ENCODE data around the gene MAGI3. TPM values are rescaled to one million over a fixed set of nuclear protein-coding genes. Genes with fewer than 3 reads are reported as not detected.

The MAGI3 gene
- total RNA-seq, 3 donors from 2014 or later (not counting 1 experiment from before 2014, with no cell fraction given), result 0.61 to 1.6 (median 0.66) TPM

DNA sequence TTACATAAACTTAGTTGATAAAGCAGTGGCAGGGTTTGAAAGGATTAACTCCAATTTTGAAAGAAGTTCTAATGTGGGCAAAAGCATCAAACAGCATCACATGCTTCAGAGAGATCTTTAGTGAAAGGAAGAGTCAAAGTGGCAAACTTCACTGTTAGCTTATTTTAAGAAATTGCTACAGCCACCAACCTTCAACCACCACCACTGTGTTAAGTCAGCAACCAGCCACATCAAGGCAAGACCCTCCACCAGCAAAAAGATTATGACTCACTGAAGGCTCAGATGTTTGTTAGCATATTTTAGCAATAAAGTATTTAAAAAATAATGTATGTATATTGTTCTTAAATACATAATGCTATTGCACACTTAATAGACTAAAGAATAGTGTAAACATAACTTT is 21.3 kb upstream of the MAGI3 start:
- no peak overlapping the region for H3K4me3 ChIP-seq (ENCODE audit: low read length)
- H3K9me3 ChIP-seq (ENCODE audit: control insufficient read depth, insufficient read depth, low read length), result no peaks in the 10 kb centered on the region
- intact Hi-C loops (cut with micrococcal nuclease), result no loop called here
- no peak for DNase-seq
- H3K27me3 Mint-ChIP-seq (ENCODE audit: low read depth in 2 of 2), result peaks cover 12 to 18% of the 10 kb centered on the region in 2 donors
- no peaks in the 10 kb centered on the region for H3K4me1 ChIP-seq (ENCODE audit: control insufficient read depth, insufficient read depth, low read length)
- no peaks in the 10 kb centered on the region for H3K4me1 Mint-ChIP-seq
- no peak overlapping the region for H3K4me3 Mint-ChIP-seq
- no peaks in the 10 kb centered on the region for H3K36me3 Mint-ChIP-seq
- no peak overlapping the region for H3K27ac ChIP-seq (ENCODE audit: low read length)
- no peak overlapping the region for H3K27ac Mint-ChIP-seq
- H3K9me3 Mint-ChIP-seq, result no peaks in the 10 kb centered on the region
- TF ChIP-seq, protein P1, sequence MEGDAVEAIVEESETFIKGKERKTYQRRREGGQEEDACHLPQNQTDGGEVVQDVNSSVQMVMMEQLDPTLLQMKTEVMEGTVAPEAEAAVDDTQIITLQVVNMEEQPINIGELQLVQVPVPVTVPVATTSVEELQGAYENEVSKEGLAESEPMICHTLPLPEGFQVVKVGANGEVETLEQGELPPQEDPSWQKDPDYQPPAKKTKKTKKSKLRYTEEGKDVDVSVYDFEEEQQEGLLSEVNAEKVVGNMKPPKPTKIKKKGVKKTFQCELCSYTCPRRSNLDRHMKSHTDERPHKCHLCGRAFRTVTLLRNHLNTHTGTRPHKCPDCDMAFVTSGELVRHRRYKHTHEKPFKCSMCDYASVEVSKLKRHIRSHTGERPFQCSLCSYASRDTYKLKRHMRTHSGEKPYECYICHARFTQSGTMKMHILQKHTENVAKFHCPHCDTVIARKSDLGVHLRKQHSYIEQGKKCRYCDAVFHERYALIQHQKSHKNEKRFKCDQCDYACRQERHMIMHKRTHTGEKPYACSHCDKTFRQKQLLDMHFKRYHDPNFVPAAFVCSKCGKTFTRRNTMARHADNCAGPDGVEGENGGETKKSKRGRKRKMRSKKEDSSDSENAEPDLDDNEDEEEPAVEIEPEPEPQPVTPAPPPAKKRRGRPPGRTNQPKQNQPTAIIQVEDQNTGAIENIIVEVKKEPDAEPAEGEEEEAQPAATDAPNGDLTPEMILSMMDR (IDR thresholded peaks at IDR 0.05), result no peak
- H3K27me3 ChIP-seq (ENCODE audit: control insufficient read depth, insufficient read depth, low read length), result no peaks in the 10 kb centered on the region
- ATAC-seq, result no peak
- no peaks in the 10 kb centered on the region for H3K36me3 ChIP-seq (ENCODE audit: control insufficient read depth, insufficient read depth, low read length)

- Histone ChIP-seq H3K4me3 (ENCODE audit: low read length) (no peak overlapping the region), H3K36me3 (ENCODE audit: control insufficient read depth, insufficient read depth, low read length) (no peaks in the 10 kb centered on the region), H3K9me3 (ENCODE audit: control insufficient read depth, insufficient read depth, low read length) (no peaks in the 10 kb centered on the region), H3K27me3 (ENCODE audit: control insufficient read depth, insufficient read depth, low read length) (peaks cover 2% of the 10 kb centered on the region), H3K4me1 (ENCODE audit: control insufficient read depth, insufficient read depth, low read length) (no peaks in the 10 kb centered on the region), H3K27ac (ENCODE audit: low read length) (no peak overlapping the region)
- H3K4me3 Mint-ChIP-seq, result no peak overlapping the region
- ATAC-seq (no peak), DNase-seq (no peak)
- H3K27ac Mint-ChIP-seq, result no peak overlapping the region
- H3K27me3 Mint-ChIP-seq (ENCODE audit: low read depth in 2 of 2), result peaks cover 6 to 24% of the 10 kb centered on the region in 2 donors
- no peaks in the 10 kb centered on the region for H3K9me3 Mint-ChIP-seq
- H3K36me3 Mint-ChIP-seq, result no peaks in the 10 kb centered on the region
- TF ChIP-seq, protein P1 (IDR thresholded peaks at IDR 0.05), result no peak
- no peaks in the 10 kb centered on the region for H3K4me1 Mint-ChIP-seq
- 45% methylated on average over 1 of the region's 1 CpG for WGBS (ENCODE audit: insufficient coverage)
- intact Hi-C loops (cut with micrococcal nuclease), result no loop called here
Measured at GRCh38 chr1:113369699-113370098, 20.6 kb upstream of the MAGI3 start.

- TF ChIP-seq, protein P1 (IDR thresholded peaks at IDR 0.05), result no peak
- Mint-ChIP-seq H3K36me3 (no peaks in the 10 kb centered on the region), H3K27ac (no peak overlapping the region), H3K4me3 (no peak overlapping the region), H3K4me1 (no peaks in the 10 kb centered on the region), H3K27me3 (ENCODE audit: low read depth in 2 of 2) (peaks cover 9 to 29% of the 10 kb centered on the region in 2 donors), H3K9me3 (no peaks in the 10 kb centered on the region)
- H3K27ac ChIP-seq (ENCODE audit: low read length), result no peak overlapping the region
- H3K27me3 ChIP-seq (ENCODE audit: control insufficient read depth, insufficient read depth, low read length), result peaks cover 2% of the 10 kb centered on the region
- H3K4me3 ChIP-seq (ENCODE audit: low read length), result no peak overlapping the region
- H3K36me3 ChIP-seq (ENCODE audit: control insufficient read depth, insufficient read depth, low read length), result no peaks in the 10 kb centered on the region
- 88% methylated on average over 2 of the region's 3 CpGs for WGBS (ENCODE audit: insufficient coverage)
- no peaks in the 10 kb centered on the region for H3K4me1 ChIP-seq (ENCODE audit: control insufficient read depth, insufficient read depth, low read length)
- intact Hi-C loops (cut with micrococcal nuclease), result no loop called here
- no peaks in the 10 kb centered on the region for H3K9me3 ChIP-seq (ENCODE audit: control insufficient read depth, insufficient read depth, low read length)
- ATAC-seq (no peak), DNase-seq (no peak)
Measured at GRCh38 chr1:113370868-113371267, 19.4 kb upstream of the MAGI3 start.

DNA sequence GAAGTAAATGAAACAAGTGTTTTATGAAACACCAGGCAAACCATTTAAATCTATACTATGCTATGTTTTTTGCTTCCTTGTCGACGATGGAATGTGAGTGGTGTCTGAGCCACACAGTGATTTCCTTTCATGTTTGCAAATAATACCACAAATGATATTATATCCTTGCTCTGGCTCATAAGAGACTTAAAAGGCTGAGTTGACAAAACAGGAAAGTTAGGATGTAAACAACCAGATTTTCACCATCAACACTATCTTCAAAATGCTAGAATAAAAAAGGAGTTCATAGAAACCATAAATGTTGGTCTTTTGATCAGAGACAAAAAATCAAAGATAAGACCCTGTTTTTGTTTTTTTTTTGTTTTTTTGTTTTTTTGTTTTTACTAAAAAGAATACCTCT is 17.8 kb upstream of the MAGI3 start:
- Mint-ChIP-seq H3K9me3 (no peaks in the 10 kb centered on the region), H3K27me3 (ENCODE audit: low read depth in 2 of 2) (peaks cover 9 to 43% of the 10 kb centered on the region in 2 donors), H3K4me1 (no peaks in the 10 kb centered on the region), H3K4me3 (no peak overlapping the region), H3K27ac (no peak overlapping the region), H3K36me3 (no peaks in the 10 kb centered on the region)
- Histone ChIP-seq H3K27ac (ENCODE audit: low read length) (no peak overlapping the region), H3K4me3 (ENCODE audit: low read length) (no peak overlapping the region), H3K4me1 (ENCODE audit: control insufficient read depth, insufficient read depth, low read length) (no peaks in the 10 kb centered on the region), H3K36me3 (ENCODE audit: control insufficient read depth, insufficient read depth, low read length) (no peaks in the 10 kb centered on the region), H3K27me3 (ENCODE audit: control insufficient read depth, insufficient read depth, low read length) (peaks cover 7% of the 10 kb centered on the region), H3K9me3 (ENCODE audit: control insufficient read depth, insufficient read depth, low read length) (no peaks in the 10 kb centered on the region)
- intact Hi-C loops (cut with micrococcal nuclease), result no loop called here
- DNase-seq (no peak), ATAC-seq (no peak)
- TF ChIP-seq, protein P1 (IDR thresholded peaks at IDR 0.05), result no peak
- 88% methylated on average over 2 of the region's 2 CpGs for WGBS (ENCODE audit: insufficient coverage)

Measured in natural killer cell (primary cell).